ENCODE measurements around the gene PPP1R14C. TPM values are rescaled to one million over a fixed set of nuclear protein-coding genes. Genes with fewer than 3 reads are reported as not detected.

The PPP1R14C gene
- total and polyA plus RNA-seq, 8 donors, result 0.09 to 7.3 (median 0.74) TPM

GRCh38 chr6:150252714-150253444 is 110.0 kb downstream of the PPP1R14C start:
- Histone ChIP-seq H3K36me3 (no peaks in the 10 kb centered on the region), H3K27me3 (no peaks in the 10 kb centered on the region), H3K9me3 (no peaks in the 10 kb centered on the region), H3K27ac (no peak overlapping the region), H3K4me1 (no peaks in the 10 kb centered on the region), H3K4me3 (no peak overlapping the region)
- peak in 1 of 4 donors; percentile 38 for ATAC-seq
- intact Hi-C loops (cut with DNase I), result no loop called here
- no peak for DNase-seq
- FAIRE-seq, result no peak
- TF ChIP-seq, protein P1, sequence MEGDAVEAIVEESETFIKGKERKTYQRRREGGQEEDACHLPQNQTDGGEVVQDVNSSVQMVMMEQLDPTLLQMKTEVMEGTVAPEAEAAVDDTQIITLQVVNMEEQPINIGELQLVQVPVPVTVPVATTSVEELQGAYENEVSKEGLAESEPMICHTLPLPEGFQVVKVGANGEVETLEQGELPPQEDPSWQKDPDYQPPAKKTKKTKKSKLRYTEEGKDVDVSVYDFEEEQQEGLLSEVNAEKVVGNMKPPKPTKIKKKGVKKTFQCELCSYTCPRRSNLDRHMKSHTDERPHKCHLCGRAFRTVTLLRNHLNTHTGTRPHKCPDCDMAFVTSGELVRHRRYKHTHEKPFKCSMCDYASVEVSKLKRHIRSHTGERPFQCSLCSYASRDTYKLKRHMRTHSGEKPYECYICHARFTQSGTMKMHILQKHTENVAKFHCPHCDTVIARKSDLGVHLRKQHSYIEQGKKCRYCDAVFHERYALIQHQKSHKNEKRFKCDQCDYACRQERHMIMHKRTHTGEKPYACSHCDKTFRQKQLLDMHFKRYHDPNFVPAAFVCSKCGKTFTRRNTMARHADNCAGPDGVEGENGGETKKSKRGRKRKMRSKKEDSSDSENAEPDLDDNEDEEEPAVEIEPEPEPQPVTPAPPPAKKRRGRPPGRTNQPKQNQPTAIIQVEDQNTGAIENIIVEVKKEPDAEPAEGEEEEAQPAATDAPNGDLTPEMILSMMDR (IDR thresholded peaks at IDR 0.05), result no peak
- WGBS, 2 donors, result 88 to 93% methylated on average over 6 of the region's 6 CpGs

GRCh38 chr6:150253489-150253888 is 110.6 kb downstream of the PPP1R14C start:
- no peaks in the 10 kb centered on the region for H3K4me1 ChIP-seq
- H3K36me3 ChIP-seq, result no peaks in the 10 kb centered on the region
- TF ChIP-seq, protein P1 (IDR thresholded peaks at IDR 0.05), result no peak
- no peaks in the 10 kb centered on the region for H3K9me3 ChIP-seq
- DNase-seq (no peak), FAIRE-seq (no peak), ATAC-seq (no peak)
- no peak overlapping the region for H3K27ac ChIP-seq
- no peaks in the 10 kb centered on the region for H3K27me3 ChIP-seq
- WGBS, 2 donors, result 71 to 75% methylated on average over 3 of the region's 3 CpGs
- intact Hi-C loops (cut with DNase I), result no loop called here
- H3K4me3 ChIP-seq, result no peak overlapping the region

GRCh38 chr6:150254770-150255169 is 111.9 kb downstream of the PPP1R14C start:
- no peak for DNase-seq
- no peaks in the 10 kb centered on the region for H3K36me3 ChIP-seq
- H3K4me1 ChIP-seq, result no peaks in the 10 kb centered on the region
- H3K27ac ChIP-seq, result no peak overlapping the region
- intact Hi-C loops (cut with DNase I), result no loop called here
- WGBS, 2 donors, result 74 to 77% methylated on average over 4 of the region's 4 CpGs
- ATAC-seq, result no peak
- TF ChIP-seq, protein P1 (IDR thresholded peaks at IDR 0.05), result no peak
- no peaks in the 10 kb centered on the region for H3K27me3 ChIP-seq
- H3K9me3 ChIP-seq, result no peaks in the 10 kb centered on the region
- no peak overlapping the region for H3K4me3 ChIP-seq
- no peak for FAIRE-seq

DNA sequence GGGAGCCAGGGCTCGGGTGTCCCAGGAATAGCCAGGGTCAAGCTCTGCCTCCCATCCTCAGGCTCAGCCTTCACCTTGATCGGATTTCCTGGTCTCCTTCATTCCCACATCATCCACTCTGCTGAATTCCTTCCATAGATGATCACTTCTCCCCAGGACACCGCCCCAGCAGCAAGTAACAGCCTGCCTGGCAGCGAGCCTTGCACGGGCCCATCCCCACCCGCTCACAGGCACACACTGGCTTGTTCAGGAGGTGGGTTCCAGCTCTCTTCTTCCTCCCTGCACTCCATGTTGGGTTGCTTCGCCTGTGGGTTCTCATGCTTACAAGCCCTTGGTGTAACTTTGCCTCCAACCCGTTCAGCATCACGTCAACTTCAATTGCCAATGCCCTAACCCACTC is 113.0 kb downstream of the PPP1R14C start:
- WGBS, 2 donors, result 87% methylated on average over 9 of the region's 9 CpGs
- H3K36me3 ChIP-seq, result no peaks in the 10 kb centered on the region
- FAIRE-seq (no peak), ATAC-seq (no peak), DNase-seq (no peak)
- H3K4me3 ChIP-seq, result no peak overlapping the region
- no peaks in the 10 kb centered on the region for H3K27me3 ChIP-seq
- intact Hi-C loops (cut with DNase I), result no loop called here
- no peaks in the 10 kb centered on the region for H3K9me3 ChIP-seq
- TF ChIP-seq, protein P1 (IDR thresholded peaks at IDR 0.05), result no peak
- no peak overlapping the region for H3K27ac ChIP-seq
- H3K4me1 ChIP-seq, result no peaks in the 10 kb centered on the region

DNA sequence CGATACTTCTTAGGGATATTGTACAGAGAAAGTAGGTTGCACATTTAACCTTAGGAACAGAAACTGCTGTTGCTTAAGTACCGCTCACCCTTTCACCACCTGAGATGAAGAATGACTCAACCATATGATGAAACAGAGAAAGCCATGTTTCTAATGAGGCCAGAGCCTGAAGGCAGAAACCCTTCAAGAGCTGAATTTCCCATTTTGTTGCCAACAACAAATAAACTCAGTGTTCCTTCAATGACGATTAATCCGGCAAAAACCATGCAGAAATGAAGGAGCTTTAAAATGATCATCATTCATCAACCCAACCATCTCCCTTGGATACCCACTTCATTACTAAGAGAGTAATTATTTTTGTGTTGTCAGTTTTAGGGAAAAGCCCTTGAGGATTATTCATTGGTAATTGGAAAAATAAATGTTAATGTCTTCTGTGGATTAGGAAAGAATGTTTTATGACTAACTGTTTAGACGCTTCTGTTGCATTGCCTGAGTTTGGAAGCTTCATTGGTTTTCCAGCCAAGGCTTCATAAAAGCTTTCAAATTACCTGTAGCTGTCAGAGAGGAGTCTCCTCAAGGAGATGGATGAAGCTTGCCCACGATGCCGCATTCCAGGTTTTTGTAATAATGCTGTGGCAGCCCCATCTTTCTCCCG is 113.9 kb downstream of the PPP1R14C start:
- FAIRE-seq, result no peak
- ATAC-seq, result peak in 1 of 4 donors; percentile 37
- no peak for DNase-seq
- Histone ChIP-seq H3K27me3 (no peaks in the 10 kb centered on the region), H3K36me3 (no peaks in the 10 kb centered on the region), H3K4me1 (no peaks in the 10 kb centered on the region), H3K27ac (no peak overlapping the region), H3K9me3 (no peaks in the 10 kb centered on the region), H3K4me3 (no peak overlapping the region)
- intact Hi-C loops (cut with DNase I), result no loop called here
- WGBS, 2 donors, result 84 to 89% methylated on average over 8 of the region's 8 CpGs
- TF ChIP-seq, protein P1 (IDR thresholded peaks at IDR 0.05), result no peak
